Peyer's patch (tissue), 4 donors: ENCODE results near the gene MEIOB.

Experiments used
- CTCF ChIP-seq, 6 experiments: fragments of 450-650 bp in 4 of 6; fragments of 200-600 bp in 2 of 6; sonication (generic) in 1 of 6; IDR thresholded peaks; one replicate each; pipeline ENCODE4 v1.5.1; 2017 to 2019; ENCODE audit warnings: antibody characterized with exemption in 6 of 6, mild to moderate bottlenecking in 3 of 6, moderate library complexity in 1 of 6
- POLR2A ChIP-seq, 2 donors: fragments of 450-650 bp; IDR thresholded peaks; one replicate each; pipeline ENCODE4 v1.5.1; 2017; ENCODE audit warnings: antibody characterized with exemption in 2 of 2, mild to moderate bottlenecking in 2 of 2, moderate library complexity in 2 of 2

GRCh38 chr16:1902547-1903219, 30.7 kb upstream of the MEIOB start:
- TF ChIP-seq CTCF (IDR thresholded peaks at IDR 0.05), result no peak
- no peak for TF ChIP-seq POLR2A (IDR thresholded peaks at IDR 0.05)
